H1 (cell line): ENCODE measurements around the gene ATP11C. TPM values are rescaled to one million over a fixed set of nuclear protein-coding genes. Genes with fewer than 3 reads are reported as not detected.

Experiments
- CTCF ChIA-PET: fragments of 300-600 bp; sonication (Branson Sonifier 250); formaldehyde crosslinking; loops from one replicate; lab custom pipeline; 2021; ENCODE audit not compliant: partially characterized antibody; lab: Charles Lee
- POLR2A ChIA-PET: fragments of 300-600 bp; sonication (Branson Sonifier 250); formaldehyde crosslinking; loops from one replicate; lab custom pipeline; 2021; ENCODE audit warnings: inconsistent platforms; ENCODE audit not compliant: partially characterized antibody; lab: Charles Lee
- DNase-seq, 2 experiments: peaks; one replicate each; pipeline versions ENCODE4 v3.0.0 to v3.0.0-alpha.2; 2010 to 2022; ENCODE audit warnings: low spot score in 2 of 2, low read depth in 1 of 2, mixed read lengths in 1 of 2
- FAIRE-seq: peaks from 2 replicates; lab custom pipeline; 2011; peaks lifted over from hg19 to GRCh38; lab: Jason Lieb, UNC
- H2AFZ ChIP-seq: 2 replicates; pipeline ENCODE4 v1.8.1; 2012; ENCODE audit warnings: low read length, inconsistent platforms
- H2AK5ac ChIP-seq: 2 replicates; pipeline ENCODE4 v1.6.1; 2013; ENCODE audit warnings: low read depth, low read length
- H2BK120ac ChIP-seq: replicated peaks from 2 replicates; pipeline ENCODE3; 2013; ENCODE audit warnings: low read depth, low read length, inconsistent platforms
- H2BK12ac ChIP-seq: 2 replicates; pipeline ENCODE4 v1.6.1; 2013; ENCODE audit warnings: low read depth, low read length
- H2BK15ac ChIP-seq: 2 replicates; pipeline ENCODE4 v1.6.1; 2013; ENCODE audit warnings: low read length
- H2BK20ac ChIP-seq: 2 replicates; pipeline ENCODE4 v1.6.1; 2013; ENCODE audit warnings: low read length
- H2BK5ac ChIP-seq: 2 replicates; pipeline ENCODE4 v1.6.1; 2013; ENCODE audit warnings: low read depth, low read length
- H3K14ac ChIP-seq: 2 replicates; pipeline ENCODE4 v1.6.1; 2013; ENCODE audit warnings: inconsistent platforms; ENCODE audit not compliant: insufficient read length
- H3K18ac ChIP-seq: 2 replicates; pipeline ENCODE4 v1.6.1; 2013; ENCODE audit warnings: low read length; ENCODE audit errors: extremely low read depth
- H3K23ac ChIP-seq: 2 replicates; pipeline ENCODE4 v1.6.1; 2013; ENCODE audit warnings: inconsistent platforms; ENCODE audit not compliant: insufficient read length
- H3K23me2 ChIP-seq: 2 replicates; pipeline ENCODE4 v1.6.1; 2013; ENCODE audit warnings: low read depth, low read length
- H3K27ac ChIP-seq: 2 replicates; pipeline ENCODE4 v1.6.1; 2011; ENCODE audit warnings: low read depth, low read length, inconsistent platforms
- H3K27me3 ChIP-seq, 4 experiments: replicated peaks in 1 of 4; 1 replicate in 1 of 4; 2 replicates in 3 of 4; pipeline versions ENCODE4 v1.6.1 to v1.8.1; 2011 to 2013; ENCODE audit warnings: low read length in 3 of 4, mild to moderate bottlenecking in 3 of 4, inconsistent platforms in 2 of 4, mixed read lengths in 2 of 4, moderate library complexity in 1 of 4; ENCODE audit not compliant: control insufficient read depth in 3 of 4, insufficient read depth in 3 of 4; ENCODE audit errors: extremely low read depth in 1 of 4
- H3K36me3 ChIP-seq, 4 experiments: 2 replicates each; pipeline versions ENCODE4 v1.6.1 to v1.8.1; 2011 to 2013; ENCODE audit warnings: mild to moderate bottlenecking in 4 of 4, low read length in 3 of 4, moderate library complexity in 2 of 4, control low read depth in 1 of 4, inconsistent platforms in 1 of 4; ENCODE audit not compliant: insufficient read depth in 4 of 4, control insufficient read depth in 2 of 4
- H3K4ac ChIP-seq: replicated peaks from 2 replicates; pipeline ENCODE3; 2013; ENCODE audit warnings: low read length, low read depth, mixed read lengths, inconsistent platforms; ENCODE audit not compliant: insufficient read length
- H3K4me1 ChIP-seq, 4 experiments: replicated peaks in 1 of 4; 1 replicate in 1 of 4; 2 replicates in 3 of 4; pipeline versions ENCODE4 v1.6.1 to v1.8.1; 2011 to 2013; ENCODE audit warnings: low read length in 3 of 4, inconsistent platforms in 2 of 4, mixed read lengths in 1 of 4; ENCODE audit not compliant: insufficient read depth in 4 of 4, control insufficient read depth in 3 of 4
- H3K4me2 ChIP-seq, 2 experiments: 2 replicates each; pipeline versions ENCODE4 v1.6.1 to v1.8.1; 2011 to 2013; ENCODE audit warnings: low read depth in 2 of 2, low read length in 2 of 2, control low read depth in 1 of 2, inconsistent platforms in 1 of 2, mild to moderate bottlenecking in 1 of 2; ENCODE audit not compliant: insufficient read depth in 1 of 2
- H3K4me3 ChIP-seq, 4 experiments: fragments of 200-600, 300-600 bp in 1 of 4; sonication (generic), shearing (Covaris generic), sonication (Bioruptor Twin) in 1 of 4; 2 replicates each; pipeline versions ENCODE4 v1.5.1 to v1.8.1; 2011 to 2016; ENCODE audit warnings: low read length in 4 of 4, low read depth in 3 of 4, control low read depth in 2 of 4, inconsistent platforms in 2 of 4, mild to moderate bottlenecking in 2 of 4, mixed read lengths in 1 of 4, moderate library complexity in 1 of 4; ENCODE audit not compliant: insufficient read depth in 2 of 4; ENCODE audit errors: extremely low read depth in 1 of 4
- H3K56ac ChIP-seq: replicated peaks from 2 replicates; pipeline ENCODE3; 2013; ENCODE audit warnings: low read depth, mild to moderate bottlenecking, mixed read lengths, low read length, inconsistent platforms; ENCODE audit not compliant: insufficient read length
- H3K79me1 ChIP-seq: 2 replicates; pipeline ENCODE4 v1.6.1; 2013; ENCODE audit warnings: low read depth, low read length, control low read depth
- H3K79me2 ChIP-seq, 2 experiments: 2 replicates each; pipeline versions ENCODE4 v1.6.1 to v1.8.1; 2012 to 2013; ENCODE audit warnings: low read length in 2 of 2, mild to moderate bottlenecking in 2 of 2, inconsistent platforms in 1 of 2; ENCODE audit not compliant: insufficient read depth in 2 of 2, control insufficient read depth in 1 of 2
- H3K9ac ChIP-seq, 4 experiments: replicated peaks in 1 of 4; 1 replicate in 1 of 4; 2 replicates in 3 of 4; pipeline versions ENCODE4 v1.6.1 to v1.8.1; 2011 to 2013; ENCODE audit warnings: low read depth in 3 of 4, low read length in 3 of 4, control low read depth in 2 of 4, mild to moderate bottlenecking in 2 of 4, moderate library complexity in 2 of 4, inconsistent platforms in 1 of 4; ENCODE audit errors: extremely low read depth in 1 of 4
- H3K9me3 ChIP-seq, 2 experiments: 2 replicates each; pipeline versions ENCODE4 v1.6.1 to v1.8.1; 2012 to 2013; ENCODE audit warnings: mild to moderate bottlenecking in 2 of 2, moderate library complexity in 2 of 2, control low read depth in 1 of 2, inconsistent platforms in 1 of 2, low read depth in 1 of 2, low read length in 1 of 2, mixed read lengths in 1 of 2; ENCODE audit not compliant: insufficient read depth in 2 of 2
- H4K20me1 ChIP-seq, 2 experiments: replicated peaks in 1 of 2; 2 replicates each; pipeline versions ENCODE3 to v1.8.1; 2011 to 2013; ENCODE audit warnings: inconsistent platforms in 2 of 2, low read length in 2 of 2, mild to moderate bottlenecking in 1 of 2; ENCODE audit not compliant: insufficient read depth in 2 of 2, control insufficient read depth in 1 of 2
- H4K5ac ChIP-seq: 2 replicates; pipeline ENCODE4 v1.6.1; 2013; ENCODE audit warnings: low read length, low read depth, mixed read lengths, inconsistent platforms; ENCODE audit not compliant: insufficient read length
- H4K8ac ChIP-seq: 2 replicates; pipeline ENCODE4 v1.8.0; 2013; ENCODE audit warnings: mild to moderate bottlenecking, moderate library complexity, low read length, inconsistent platforms; ENCODE audit not compliant: insufficient read depth; ENCODE audit errors: extremely low read depth
- H4K91ac ChIP-seq: replicated peaks from 2 replicates; pipeline ENCODE3; 2013; ENCODE audit warnings: low read length, mixed read lengths, inconsistent platforms; ENCODE audit not compliant: insufficient read length
- BACH1 ChIP-seq: IDR thresholded peaks from 2 replicates; pipeline ENCODE4 v1.6.1; 2012; ENCODE audit warnings: low read length, improper control_type of control experiment
- CBX8 ChIP-seq: fragments of 300-800, 300-1000 bp; sonication (generic); IDR thresholded peaks from 2 replicates; pipeline ENCODE4 v1.7.1; 2016; ENCODE audit warnings: low read depth, low read length, borderline replicate concordance
- EGR1 ChIP-seq: IDR thresholded peaks from 2 replicates; pipeline ENCODE4 v1.6.1; 2011; ENCODE audit warnings: low read depth, low read length, borderline replicate concordance
- FOSL1 ChIP-seq: IDR thresholded peaks from 2 replicates; pipeline ENCODE4 v1.6.1; 2011; ENCODE audit warnings: mild to moderate bottlenecking, low read depth, low read length, moderate library complexity; ENCODE audit not compliant: insufficient read depth
- GABPA ChIP-seq: IDR thresholded peaks from 2 replicates; pipeline ENCODE4 v1.6.1; 2011; ENCODE audit warnings: mild to moderate bottlenecking, low read length, moderate library complexity, borderline replicate concordance; ENCODE audit not compliant: insufficient read depth
- POLR2AphosphoS5 ChIP-seq: IDR thresholded peaks from 2 replicates; pipeline ENCODE4 v1.6.1; 2011; ENCODE audit warnings: low read depth, low read length
- RBBP5 ChIP-seq: IDR thresholded peaks from 2 replicates; pipeline ENCODE4 v1.7.1; 2012; ENCODE audit warnings: low read depth, mild to moderate bottlenecking, inconsistent platforms, low read length, moderate library complexity, borderline replicate concordance
- SP2 ChIP-seq: IDR thresholded peaks from 2 replicates; pipeline ENCODE4 v1.6.1; 2012; ENCODE audit warnings: mild to moderate bottlenecking, low read length, inconsistent platforms
- SUZ12 ChIP-seq: fragments of 200-600 bp; sonication (generic); IDR thresholded peaks from 2 replicates; pipeline ENCODE4 v1.6.1; 2012; ENCODE audit warnings: mild to moderate bottlenecking, inconsistent platforms, low read length, moderate library complexity, mixed read lengths
- WGBS, 2 experiments: shearing (Covaris generic) in 1 of 2; methylation state at CpG; one replicate each; pipeline versions ENCODE4 v1.1.6 to v1.1.7; 2013 to 2015; ENCODE audit warnings: low lambda C conversion rate in 2 of 2, mixed read lengths in 2 of 2, inconsistent platforms in 1 of 2, low coverage in 1 of 2, missing lambda C conversion rate in 1 of 2; ENCODE audit not compliant: insufficient replicate concordance in 2 of 2, insufficient coverage in 1 of 2, insufficient read length in 1 of 2; ENCODE audit errors: extremely low coverage in 1 of 2, missing lambda C conversion rate in 1 of 2; 5-methylcytosine and 5-hydroxymethylcytosine counted together
- polyA plus RNA-seq, 7 experiments: library from polyadenylated mRNA; depleted of rRNA in 3 of 7; stranded (reverse) in 5 of 7; unstranded in 2 of 7; fragments of >200 nt in 5 of 7; fragments of 200-250 nt in 2 of 7; gene quantifications; 1 replicate in 5 of 7; 2 replicates in 1 of 7; 4 replicates in 1 of 7; pipeline versions ENCODE4 v1.2.1 to v1.2.3, GENCODE V29; 2011 to 2013; ENCODE audit warnings: missing spikeins in 2 of 7, mixed read lengths in 2 of 7
- total RNA-seq: library from RNA; stranded (reverse); fragmentation: NEBNext Ultra II Directional; extraction: Animal tissue kit (Norgen Biotek cat#: 25700); gene quantifications from 2 replicates; pipeline ENCODE4 v1.2.1, GENCODE V29; 2021

The ATP11C gene
- total and polyA plus RNA-seq, 2 of the 8 experiments (the other 6 are each of a cell fraction or from before 2014, with no cell fraction given) = 14.7 to 52.1 TPM

DNA sequence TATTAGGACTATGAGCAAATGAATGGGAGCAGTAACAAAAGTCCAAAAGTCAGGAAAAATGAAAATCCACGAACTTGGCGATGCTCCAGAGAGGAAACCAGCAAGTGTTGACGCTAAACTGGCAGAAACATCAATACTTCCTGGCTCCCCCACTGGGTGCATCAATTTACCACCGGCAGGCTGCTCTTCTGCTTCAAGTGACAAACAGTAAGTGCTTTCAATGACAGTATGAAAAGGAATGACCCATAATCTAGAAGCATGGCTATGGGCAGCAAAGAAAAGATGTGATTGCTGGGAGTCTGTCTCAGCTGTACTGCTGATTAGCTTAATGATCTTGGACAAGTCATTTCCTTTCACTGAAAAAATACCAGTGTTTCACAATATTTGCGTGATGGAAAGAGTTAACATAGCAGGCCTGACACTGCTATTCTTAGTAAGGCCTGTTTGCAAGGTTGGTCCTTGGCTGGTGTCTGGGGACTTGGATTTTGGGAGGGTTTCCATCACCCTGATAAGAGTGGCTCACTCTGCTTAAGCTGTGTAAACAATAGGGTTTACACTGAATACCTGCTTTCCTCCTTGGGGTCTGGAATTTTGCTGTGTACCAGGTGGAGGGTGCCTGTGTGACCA, 8.7 kb downstream of the ATP11C start:
- H3K9ac ChIP-seq = no peak overlapping the region
- no peak overlapping the region for H3K27ac ChIP-seq
- CTCF ChIA-PET = no interaction called here
- peaks cover 4 to 84% of the 10 kb centered on the region in 2 experiments; a peak in 2 of 4 replicates for H3K79me2 ChIP-seq
- POLR2A ChIA-PET = interaction anchor here (0.6 to 2.1 kb wide), 2 partner anchors 9 to 12 kb away, joined by 3 to 8 read pairs; partner anchors contain the start of gene ATP11C
- H2BK15ac ChIP-seq = no peak overlapping the region
- no peak overlapping the region for H4K8ac ChIP-seq
- no peak overlapping the region for H2BK5ac ChIP-seq
- peaks cover 0 to 12% of the 10 kb centered on the region in 2 experiments for H4K20me1 ChIP-seq
- no peak overlapping the region for H3K4ac ChIP-seq
- H2AK5ac ChIP-seq = no peak overlapping the region
- WGBS, 2 experiments = 72% methylated on average over 5 of the region's 5 CpGs; no CpG with 5 or more reads in 1 of the 2 experiments
- H2AFZ ChIP-seq = no peak overlapping the region
- H2BK12ac ChIP-seq = no peak overlapping the region
- no peak overlapping the region for H3K14ac ChIP-seq
- H3K23ac ChIP-seq = no peak overlapping the region
- no peaks in the 10 kb centered on the region for H3K23me2 ChIP-seq
- H3K18ac ChIP-seq = no peak overlapping the region
- TF ChIP-seq POLR2AphosphoS5 = no peak
- TF ChIP-seq EGR1 = no peak
- no peak for TF ChIP-seq GABPA
- TF ChIP-seq FOSL1 = no peak
- TF ChIP-seq SP2 = no peak
- no peak for TF ChIP-seq RBBP5
- no peak for TF ChIP-seq CBX8
- no peak for TF ChIP-seq BACH1
- TF ChIP-seq SUZ12 = no peak
- no peaks in the 10 kb centered on the region; the same call in 1 of the 2 replicates for H3K79me1 ChIP-seq
- DNase-seq (no peak), FAIRE-seq (no peak)
- no peak overlapping the region for H2BK120ac ChIP-seq
- no peak overlapping the region for H3K56ac ChIP-seq
- no peak overlapping the region for H3K4me3 ChIP-seq
- H3K36me3 ChIP-seq = no peaks in the 10 kb centered on the region
- no peaks in the 10 kb centered on the region for H3K9me3 ChIP-seq
- no peak overlapping the region for H3K4me2 ChIP-seq
- H4K5ac ChIP-seq = no peak overlapping the region
- peaks cover 0 to 5% (median 0%) of the 10 kb centered on the region in 4 experiments; a peak in 1 of 7 replicates for H3K4me1 ChIP-seq
- H2BK20ac ChIP-seq = no peak overlapping the region
- no peak overlapping the region for H4K91ac ChIP-seq
- no peaks in the 10 kb centered on the region for H3K27me3 ChIP-seq
